ENCODE measurements around the gene TPX2.

DNA sequence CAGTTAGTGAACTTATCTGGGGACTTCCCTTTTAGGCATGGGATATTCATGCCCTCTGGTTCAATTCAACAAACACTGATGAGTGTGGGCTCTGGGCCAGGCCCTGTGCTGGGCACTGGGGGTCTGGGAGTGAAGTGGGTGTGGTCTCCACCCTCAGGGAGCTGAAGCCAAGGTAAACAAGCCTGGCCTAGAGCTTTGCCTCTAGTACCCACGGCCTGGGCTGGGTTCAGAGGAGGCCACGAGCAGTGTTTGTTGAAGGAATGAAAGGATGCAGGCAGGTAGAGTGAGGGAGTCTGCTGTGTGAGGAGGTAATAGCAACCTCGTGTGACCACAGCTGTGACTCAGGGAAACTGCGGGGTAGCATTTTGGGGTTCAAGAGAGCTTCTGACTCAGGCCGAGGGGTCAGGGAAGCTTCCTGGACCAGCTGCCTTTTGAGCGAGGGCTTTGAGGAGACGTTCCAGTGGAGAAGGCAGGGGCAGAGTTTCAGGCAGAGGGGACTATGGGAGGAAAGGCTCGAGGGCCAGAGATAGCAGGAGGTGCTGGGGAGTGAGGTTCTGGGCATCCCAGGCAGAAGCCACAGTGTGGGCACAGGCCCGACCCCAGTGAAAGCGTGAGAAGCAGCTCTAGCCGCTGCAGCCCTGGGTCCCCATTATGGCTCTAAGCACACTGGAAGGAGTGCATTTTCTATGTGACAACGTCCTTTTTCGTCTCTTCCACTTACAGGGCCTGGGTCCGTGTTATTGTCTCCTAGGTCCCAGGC is 85.6 kb downstream of the TPX2 start:
- TF ChIP-seq, protein P1, sequence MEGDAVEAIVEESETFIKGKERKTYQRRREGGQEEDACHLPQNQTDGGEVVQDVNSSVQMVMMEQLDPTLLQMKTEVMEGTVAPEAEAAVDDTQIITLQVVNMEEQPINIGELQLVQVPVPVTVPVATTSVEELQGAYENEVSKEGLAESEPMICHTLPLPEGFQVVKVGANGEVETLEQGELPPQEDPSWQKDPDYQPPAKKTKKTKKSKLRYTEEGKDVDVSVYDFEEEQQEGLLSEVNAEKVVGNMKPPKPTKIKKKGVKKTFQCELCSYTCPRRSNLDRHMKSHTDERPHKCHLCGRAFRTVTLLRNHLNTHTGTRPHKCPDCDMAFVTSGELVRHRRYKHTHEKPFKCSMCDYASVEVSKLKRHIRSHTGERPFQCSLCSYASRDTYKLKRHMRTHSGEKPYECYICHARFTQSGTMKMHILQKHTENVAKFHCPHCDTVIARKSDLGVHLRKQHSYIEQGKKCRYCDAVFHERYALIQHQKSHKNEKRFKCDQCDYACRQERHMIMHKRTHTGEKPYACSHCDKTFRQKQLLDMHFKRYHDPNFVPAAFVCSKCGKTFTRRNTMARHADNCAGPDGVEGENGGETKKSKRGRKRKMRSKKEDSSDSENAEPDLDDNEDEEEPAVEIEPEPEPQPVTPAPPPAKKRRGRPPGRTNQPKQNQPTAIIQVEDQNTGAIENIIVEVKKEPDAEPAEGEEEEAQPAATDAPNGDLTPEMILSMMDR (IDR thresholded peaks at IDR 0.05) = no peak
- TF ChIP-seq TCF7L2 (IDR thresholded peaks at IDR 0.05; ENCODE audit: low read depth, low read length) (no peak), POLR2AphosphoS5 (IDR thresholded peaks at IDR 0.05; ENCODE audit: low read depth, low read length) (no peak), SIN3A (IDR thresholded peaks at IDR 0.05; ENCODE audit: borderline replicate concordance, insufficient read depth, low read depth, low read length) (no peak)

All from Panc1 (cell line).